Left kidney (tissue), 1 donor: ENCODE results near the gene FBXL14. TPM values are rescaled to one million over a fixed set of nuclear protein-coding genes. Genes with fewer than 3 reads are reported as not detected.

Experiments used
- polyA plus RNA-seq: library from polyadenylated mRNA; unstranded; fragments of 120-200 nt; gene quantifications from one replicate; pipeline ENCODE4 v1.2.1, GENCODE V29; 2013; ENCODE audit not compliant: insufficient read length

Gene FBXL14
- polyA plus RNA-seq, 1 donor: 9.9 TPM

Other genes with a start within 250 kb of the FBXL14 start
- gene WNT5B, start 34.6 kb upstream of the FBXL14 start, polyA plus RNA-seq: 5.5 TPM
- gene ADIPOR2, start 96.5 kb upstream of the FBXL14 start, polyA plus RNA-seq: 49.2 TPM
- gene LRTM2, start 226.0 kb upstream of the FBXL14 start, polyA plus RNA-seq: 0.62 TPM